A549 (cell line): ENCODE results near the gene ESYT3.

Experiments
- EP300 ChIP-seq, 2 experiments: fragments of >200 bp; sonication (Bioruptor Twin); formaldehyde crosslinking; IDR thresholded peaks; 2 replicates in 1 of 2; 3 replicates in 1 of 2; pipeline ENCODE4 v1.6.1; 2016 to 2017
- MAZ ChIP-seq: fragments of 150-350 bp; IDR thresholded peaks from 2 replicates; pipeline ENCODE4 v1.6.1; 2014; ENCODE audit warnings: antibody characterized with exemption, low read depth, low read length, borderline replicate concordance
- SREBF2 ChIP-seq: fragments of 450-650 bp; IDR thresholded peaks from 2 replicates; pipeline ENCODE4 v1.6.1; 2014; ENCODE audit warnings: mild to moderate bottlenecking, moderate library complexity
- TF ChIP-seq, protein P1 (sequence below): fragments of >200 bp; sonication (Bioruptor Twin); formaldehyde crosslinking; IDR thresholded peaks from 3 replicates; pipeline ENCODE4 v1.5.1; 2016
- TF ChIP-seq, protein P2 (sequence below): IDR thresholded peaks from 2 replicates; pipeline ENCODE4 v1.6.1; 2012

DNA sequence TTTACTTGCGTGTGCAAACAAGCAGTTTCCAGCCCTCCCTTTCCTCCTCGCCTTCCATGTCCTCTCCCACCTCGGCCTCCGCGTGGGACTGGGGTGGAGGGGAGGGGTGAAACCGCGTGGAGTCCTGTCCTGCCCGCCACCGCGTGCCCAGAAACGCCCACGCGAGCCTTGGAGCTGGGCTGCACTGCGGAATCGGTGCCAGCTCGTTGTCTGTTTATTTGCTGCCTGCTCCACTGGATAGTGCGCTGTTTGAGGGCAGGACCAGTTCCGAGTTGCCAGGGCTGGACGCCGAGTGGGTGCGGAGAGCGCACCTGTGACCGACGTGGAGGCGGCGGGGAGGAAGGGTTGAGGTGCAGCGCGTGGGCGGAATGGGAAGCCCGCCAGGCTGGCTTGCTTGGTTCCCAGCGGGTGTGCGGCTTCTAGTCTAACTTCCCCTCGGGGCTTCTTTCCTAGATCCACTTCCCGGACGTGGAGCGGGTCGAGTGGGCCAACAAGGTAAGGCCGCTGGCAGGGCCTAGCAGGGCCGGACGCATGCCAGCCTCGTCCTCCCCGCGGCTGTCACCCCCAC is 17.3 kb downstream of the ESYT3 start:
- TF ChIP-seq, protein P1, sequence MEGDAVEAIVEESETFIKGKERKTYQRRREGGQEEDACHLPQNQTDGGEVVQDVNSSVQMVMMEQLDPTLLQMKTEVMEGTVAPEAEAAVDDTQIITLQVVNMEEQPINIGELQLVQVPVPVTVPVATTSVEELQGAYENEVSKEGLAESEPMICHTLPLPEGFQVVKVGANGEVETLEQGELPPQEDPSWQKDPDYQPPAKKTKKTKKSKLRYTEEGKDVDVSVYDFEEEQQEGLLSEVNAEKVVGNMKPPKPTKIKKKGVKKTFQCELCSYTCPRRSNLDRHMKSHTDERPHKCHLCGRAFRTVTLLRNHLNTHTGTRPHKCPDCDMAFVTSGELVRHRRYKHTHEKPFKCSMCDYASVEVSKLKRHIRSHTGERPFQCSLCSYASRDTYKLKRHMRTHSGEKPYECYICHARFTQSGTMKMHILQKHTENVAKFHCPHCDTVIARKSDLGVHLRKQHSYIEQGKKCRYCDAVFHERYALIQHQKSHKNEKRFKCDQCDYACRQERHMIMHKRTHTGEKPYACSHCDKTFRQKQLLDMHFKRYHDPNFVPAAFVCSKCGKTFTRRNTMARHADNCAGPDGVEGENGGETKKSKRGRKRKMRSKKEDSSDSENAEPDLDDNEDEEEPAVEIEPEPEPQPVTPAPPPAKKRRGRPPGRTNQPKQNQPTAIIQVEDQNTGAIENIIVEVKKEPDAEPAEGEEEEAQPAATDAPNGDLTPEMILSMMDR = no peak
- TF ChIP-seq, protein P2, sequence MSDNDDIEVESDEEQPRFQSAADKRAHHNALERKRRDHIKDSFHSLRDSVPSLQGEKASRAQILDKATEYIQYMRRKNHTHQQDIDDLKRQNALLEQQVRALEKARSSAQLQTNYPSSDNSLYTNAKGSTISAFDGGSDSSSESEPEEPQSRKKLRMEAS = no peak
- TF ChIP-seq EP300 (IDR thresholded peaks at IDR 0.05) (no peak), MAZ (no peak), SREBF2 (no peak)
